Measurements from ENCODE around the gene AVEN.

AVEN gene

GRCh38 chr15:33910741-33911140, 128.3 kb downstream of the AVEN start:
- H3K27ac ChIP-seq, result no peak overlapping the region
- TF ChIP-seq CTCF (conservative IDR thresholded peaks at IDR 0.05) (no peak), ZFX (IDR thresholded peaks at IDR 0.05) (no peak)

DNA sequence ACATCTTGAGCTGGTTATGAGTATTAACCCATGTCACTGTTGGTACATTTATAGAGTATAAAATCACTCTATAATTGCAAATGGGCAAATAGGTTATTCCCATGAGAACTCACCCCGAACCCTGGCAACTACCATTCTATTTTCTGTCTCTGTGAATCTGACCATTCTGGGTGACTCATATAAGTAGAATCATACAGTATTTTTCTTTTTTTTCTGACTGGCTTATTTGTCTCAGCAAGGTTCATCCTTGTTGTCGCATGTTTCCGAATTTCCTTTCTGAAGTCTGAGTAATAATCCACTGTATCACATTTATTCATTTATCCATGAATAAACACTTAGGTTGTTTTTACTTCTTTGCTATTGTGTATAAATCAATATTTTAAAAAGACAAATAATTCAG, 130.6 kb downstream of the AVEN start:
- TF ChIP-seq CTCF (conservative IDR thresholded peaks at IDR 0.05) (no peak), ZFX (IDR thresholded peaks at IDR 0.05) (no peak)
- H3K27ac ChIP-seq, result no peak overlapping the region

DNA sequence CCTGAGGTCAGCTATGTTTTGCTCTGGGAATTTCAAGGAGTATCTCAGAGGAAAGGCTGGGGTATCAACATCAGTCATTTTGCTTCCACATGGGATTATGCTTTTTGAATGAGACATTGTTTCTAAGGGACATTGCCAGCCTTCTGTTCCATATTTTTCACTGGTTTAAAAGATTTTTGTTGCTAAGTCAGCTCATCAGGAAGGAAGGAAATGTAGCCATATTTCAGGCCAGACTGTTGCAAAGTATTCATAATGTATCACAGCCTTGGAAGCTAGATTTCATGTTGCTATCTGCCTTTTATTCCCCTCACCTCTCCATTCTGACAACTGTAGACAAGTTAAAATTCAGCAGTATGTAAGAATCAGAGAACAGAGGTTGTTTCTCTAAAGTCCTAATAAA, 131.7 kb downstream of the AVEN start:
- H3K27ac ChIP-seq, result no peak overlapping the region
- no peak for TF ChIP-seq ZFX (IDR thresholded peaks at IDR 0.05)
- TF ChIP-seq CTCF (conservative IDR thresholded peaks at IDR 0.05), result no peak

GRCh38 chr15:33903661-33904060, 135.3 kb downstream of the AVEN start:
- no peak overlapping the region for H3K27ac ChIP-seq
- TF ChIP-seq CTCF (conservative IDR thresholded peaks at IDR 0.05) (no peak), ZFX (IDR thresholded peaks at IDR 0.05) (no peak)

DNA sequence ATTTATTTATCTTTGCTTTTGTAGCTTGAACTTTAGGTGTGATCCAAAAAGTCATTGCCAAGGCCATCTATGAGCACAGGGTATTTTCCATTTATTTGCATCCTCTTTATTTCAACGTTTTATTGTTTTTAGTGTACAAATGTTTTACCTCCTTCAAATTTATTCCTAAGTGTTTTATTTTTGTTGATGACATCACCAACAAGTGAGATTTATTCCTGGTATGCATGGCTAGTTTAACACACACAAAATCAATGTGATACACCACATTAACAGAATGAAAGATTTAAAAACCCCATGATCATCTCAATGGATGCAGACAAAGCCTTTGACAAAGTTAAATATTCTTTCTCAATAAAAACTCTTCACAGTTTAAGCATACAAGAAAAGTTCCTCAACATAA, 137.0 kb downstream of the AVEN start:
- H3K27ac ChIP-seq, result no peak overlapping the region
- no peak for TF ChIP-seq CTCF (conservative IDR thresholded peaks at IDR 0.05)
- TF ChIP-seq ZFX (IDR thresholded peaks at IDR 0.05), result no peak

GRCh38 chr15:33894193-33894592, 144.8 kb downstream of the AVEN start:
- TF ChIP-seq ZFX (IDR thresholded peaks at IDR 0.05) (no peak), CTCF (conservative IDR thresholded peaks at IDR 0.05) (no peak)
- H3K27ac ChIP-seq, result no peak overlapping the region

DNA sequence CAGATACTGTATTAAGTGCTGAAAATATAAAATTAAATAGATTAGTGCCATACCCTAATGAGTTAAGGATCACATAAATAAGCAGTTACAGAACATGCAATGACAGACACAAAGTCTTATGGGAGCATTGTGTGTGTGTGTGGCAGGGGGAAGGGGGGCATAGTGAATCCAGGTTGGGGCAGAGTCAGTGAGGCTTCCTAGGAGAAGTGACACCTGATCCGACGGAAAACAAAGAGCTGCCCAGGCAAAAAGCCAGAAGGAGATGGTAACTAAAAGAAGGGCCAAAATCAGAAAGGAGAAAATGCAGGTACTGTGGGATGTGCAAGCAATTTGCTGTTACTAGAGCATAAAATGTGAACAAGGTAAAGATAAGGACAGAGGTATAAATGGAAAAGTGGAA, 150.8 kb downstream of the AVEN start:
- H3K27ac ChIP-seq, result no peak overlapping the region

More for the DNA sequence above, 150.8 kb downstream of the AVEN start:
- TF ChIP-seq ZFX (IDR thresholded peaks at IDR 0.05) (no peak), CTCF (conservative IDR thresholded peaks at IDR 0.05) (no peak)
